Trophoblast cell (in vitro differentiated cells and primary cell): ENCODE measurements around the gene SLX4IP.

Experiments
- DNase-seq, 2 donors: peaks; one replicate each; pipeline ENCODE4 v3.0.0-alpha.2; 2016
- H2AFZ ChIP-seq: 2 replicates; pipeline ENCODE4 v1.6.1; 2013; ENCODE audit warnings: low read length, moderate library complexity, mild to moderate bottlenecking; ENCODE audit not compliant: insufficient read depth, poor library complexity
- H2AK5ac ChIP-seq: 2 replicates; pipeline ENCODE4 v1.6.1; 2013; ENCODE audit warnings: mild to moderate bottlenecking, low read length
- H2BK120ac ChIP-seq: 2 replicates; pipeline ENCODE4 v1.6.1; 2013; ENCODE audit warnings: low read length, mild to moderate bottlenecking, moderate library complexity; ENCODE audit not compliant: insufficient read depth, poor library complexity
- H2BK12ac ChIP-seq: 2 replicates; pipeline ENCODE4 v1.6.1; 2013; ENCODE audit warnings: mild to moderate bottlenecking, low read length, moderate library complexity
- H2BK5ac ChIP-seq: 2 replicates; pipeline ENCODE4 v1.6.1; 2013; ENCODE audit warnings: low read length, low read depth, moderate library complexity, mild to moderate bottlenecking; ENCODE audit not compliant: poor library complexity
- H3K14ac ChIP-seq: 2 replicates; pipeline ENCODE4 v1.6.1; 2013; ENCODE audit warnings: mild to moderate bottlenecking, low read length
- H3K18ac ChIP-seq: 2 replicates; pipeline ENCODE4 v1.6.1; 2013; ENCODE audit warnings: mild to moderate bottlenecking, low read length
- H3K23ac ChIP-seq: 2 replicates; pipeline ENCODE4 v1.6.1; 2013; ENCODE audit warnings: low read length
- H3K27ac ChIP-seq: 2 replicates; pipeline ENCODE4 v1.5.1; 2013; ENCODE audit warnings: low read depth, mild to moderate bottlenecking, inconsistent platforms, low read length, moderate library complexity
- H3K27me3 ChIP-seq: 2 replicates; pipeline ENCODE4 v1.6.1; 2013; ENCODE audit warnings: inconsistent platforms, mild to moderate bottlenecking, low read length, moderate library complexity; ENCODE audit not compliant: insufficient read depth
- H3K36me3 ChIP-seq, 2 experiments: 1 replicate in 1 of 2; 2 replicates in 1 of 2; pipeline ENCODE4 v1.6.1; 2013; ENCODE audit warnings: low read length in 2 of 2, mild to moderate bottlenecking in 2 of 2, moderate library complexity in 1 of 2; ENCODE audit not compliant: insufficient read depth in 2 of 2, control insufficient read depth in 1 of 2
- H3K4ac ChIP-seq: 2 replicates; pipeline ENCODE4 v1.6.1; 2013; ENCODE audit warnings: low read depth, mild to moderate bottlenecking, low read length, moderate library complexity
- H3K4me1 ChIP-seq, 2 experiments: 1 replicate in 1 of 2; 2 replicates in 1 of 2; pipeline ENCODE4 v1.6.1; 2013; ENCODE audit warnings: low read length in 2 of 2, mild to moderate bottlenecking in 2 of 2, moderate library complexity in 1 of 2; ENCODE audit not compliant: insufficient read depth in 2 of 2, control insufficient read depth in 1 of 2
- H3K4me2 ChIP-seq: 2 replicates; pipeline ENCODE4 v1.6.1; 2013; ENCODE audit warnings: inconsistent platforms, mild to moderate bottlenecking, low read length, moderate library complexity
- H3K4me3 ChIP-seq: 2 replicates; pipeline ENCODE4 v1.5.1; 2013; ENCODE audit warnings: mild to moderate bottlenecking, low read depth, low read length, inconsistent platforms
- H3K79me1 ChIP-seq: one replicate; pipeline ENCODE4 v1.6.1; 2013; ENCODE audit warnings: low read length
- H3K79me2 ChIP-seq: 2 replicates; pipeline ENCODE4 v1.6.1; 2013; ENCODE audit warnings: low read length, mild to moderate bottlenecking; ENCODE audit not compliant: control insufficient read depth, insufficient read depth, poor library complexity
- H3K9ac ChIP-seq: 2 replicates; pipeline ENCODE4 v1.6.1; 2013; ENCODE audit warnings: mild to moderate bottlenecking, low read length
- H3K9me3 ChIP-seq: 2 replicates; pipeline ENCODE4 v1.6.1; 2013; ENCODE audit warnings: low read depth, mild to moderate bottlenecking, control low read depth, inconsistent platforms, low read length; ENCODE audit not compliant: insufficient read depth
- H4K12ac ChIP-seq: 2 replicates; pipeline ENCODE4 v1.6.1; 2013; ENCODE audit warnings: low read depth, mild to moderate bottlenecking, low read length, moderate library complexity
- H4K8ac ChIP-seq: 2 replicates; pipeline ENCODE4 v1.6.1; 2013; ENCODE audit warnings: low read depth, mild to moderate bottlenecking, low read length, moderate library complexity
- H4K91ac ChIP-seq: one replicate; pipeline ENCODE4 v1.6.1; 2013; ENCODE audit warnings: low read depth, mild to moderate bottlenecking, low read length, moderate library complexity
- whole genome bisulfite sequencing: extraction: QIAGEN DNeasy Blood & Tissue Kit; methylation state at CpG from one replicate; pipeline ENCODE4 v1.1.7; 2013; ENCODE audit warnings: missing lambda C conversion rate; ENCODE audit not compliant: insufficient read length, insufficient coverage; ENCODE audit errors: extremely low coverage; 5-methylcytosine and 5-hydroxymethylcytosine counted together

SLX4IP gene

GRCh38 chr20:10580700-10581099 lies 145.6 kb downstream of the SLX4IP start:
- H2BK12ac ChIP-seq, result no peak overlapping the region
- no peak overlapping the region for H3K27ac ChIP-seq
- no CpG with 5 or more reads among the region's 2 CpGs for WGBS
- H3K4me3 ChIP-seq, result no peak overlapping the region
- no peaks in the 10 kb centered on the region for H3K9me3 ChIP-seq
- no peaks in the 10 kb centered on the region for H3K36me3 ChIP-seq
- no peak overlapping the region for H2AK5ac ChIP-seq
- DNase-seq, result no peak
- H2BK5ac ChIP-seq, result no peak overlapping the region
- H3K27me3 ChIP-seq, result no peaks in the 10 kb centered on the region
- H4K12ac ChIP-seq, result no peak overlapping the region
- H4K91ac ChIP-seq, result no peak overlapping the region
- H3K4me2 ChIP-seq, result no peak overlapping the region
- no peak overlapping the region for H2BK120ac ChIP-seq
- no peak overlapping the region for H3K18ac ChIP-seq
- peak overlapping the region; percentile 94 for H3K23ac ChIP-seq
- no peak overlapping the region for H3K9ac ChIP-seq
- no peak overlapping the region for H4K8ac ChIP-seq
- no peak overlapping the region for H3K14ac ChIP-seq
- no peaks in the 10 kb centered on the region for H3K79me2 ChIP-seq
- H3K79me1 ChIP-seq, result no peaks in the 10 kb centered on the region
- H3K4me1 ChIP-seq, result no peaks in the 10 kb centered on the region
- H2AFZ ChIP-seq, result no peak overlapping the region
- no peak overlapping the region for H3K4ac ChIP-seq

- Histone ChIP-seq H3K4me3 (no peak overlapping the region), H3K4me1 (no peaks in the 10 kb centered on the region), H2AFZ (no peak overlapping the region), H3K27ac (no peak overlapping the region), H3K79me1 (no peaks in the 10 kb centered on the region), H2AK5ac (no peak overlapping the region), H4K8ac (no peak overlapping the region), H4K12ac (no peak overlapping the region), H3K14ac (no peak overlapping the region), H3K27me3 (no peaks in the 10 kb centered on the region), H3K9ac (no peak overlapping the region), H3K36me3 (no peaks in the 10 kb centered on the region), H3K9me3 (no peaks in the 10 kb centered on the region), H3K79me2 (no peaks in the 10 kb centered on the region), H4K91ac (no peak overlapping the region), H2BK120ac (no peak overlapping the region), H3K23ac (no peak overlapping the region), H3K4me2 (no peak overlapping the region), H2BK12ac (no peak overlapping the region), H2BK5ac (no peak overlapping the region), H3K4ac (no peak overlapping the region), H3K18ac (no peak overlapping the region)
- no peak for DNase-seq
- no CpG with 5 or more reads among the region's 4 CpGs for WGBS
These were observed 146.7 kb downstream of the SLX4IP start for GRCh38 chr20:10581823-10582222.

GRCh38 chr20:10584371-10584770 lies 149.3 kb downstream of the SLX4IP start:
- H3K9ac ChIP-seq, result no peak overlapping the region
- no peak overlapping the region for H2BK12ac ChIP-seq
- H2BK5ac ChIP-seq, result no peak overlapping the region
- H3K4me2 ChIP-seq, result no peak overlapping the region
- H3K4me3 ChIP-seq, result no peak overlapping the region
- H3K4ac ChIP-seq, result no peak overlapping the region
- DNase-seq, result no peak
- no peak overlapping the region for H3K14ac ChIP-seq
- H3K18ac ChIP-seq, result no peak overlapping the region
- no peak overlapping the region for H2BK120ac ChIP-seq
- no peaks in the 10 kb centered on the region for H3K9me3 ChIP-seq
- H4K91ac ChIP-seq, result no peak overlapping the region
- no peaks in the 10 kb centered on the region for H3K79me1 ChIP-seq
- H3K36me3 ChIP-seq, result no peaks in the 10 kb centered on the region
- no peak overlapping the region for H2AK5ac ChIP-seq
- H2AFZ ChIP-seq, result no peak overlapping the region
- no peak overlapping the region for H3K23ac ChIP-seq
- no peak overlapping the region for H4K8ac ChIP-seq
- H3K79me2 ChIP-seq, result no peaks in the 10 kb centered on the region
- no peak overlapping the region for H3K27ac ChIP-seq
- H3K4me1 ChIP-seq, result no peaks in the 10 kb centered on the region
- H3K27me3 ChIP-seq, result no peaks in the 10 kb centered on the region
- no peak overlapping the region for H4K12ac ChIP-seq

GRCh38 chr20:10585308-10585707 lies 150.2 kb downstream of the SLX4IP start:
- Histone ChIP-seq H3K14ac (no peak overlapping the region), H4K8ac (no peak overlapping the region), H4K91ac (no peak overlapping the region), H3K27me3 (no peaks in the 10 kb centered on the region), H3K23ac (no peak overlapping the region), H2BK5ac (no peak overlapping the region), H3K4me1 (no peaks in the 10 kb centered on the region), H3K36me3 (no peaks in the 10 kb centered on the region), H3K9ac (no peak overlapping the region), H3K9me3 (no peaks in the 10 kb centered on the region), H2BK12ac (no peak overlapping the region), H4K12ac (no peak overlapping the region), H3K79me1 (no peaks in the 10 kb centered on the region), H3K4me2 (no peak overlapping the region), H3K4ac (no peak overlapping the region), H3K4me3 (no peak overlapping the region), H3K79me2 (no peaks in the 10 kb centered on the region), H2AFZ (no peak overlapping the region), H2AK5ac (no peak overlapping the region), H3K18ac (no peak overlapping the region), H3K27ac (no peak overlapping the region), H2BK120ac (no peak overlapping the region)
- WGBS, result no CpG with 5 or more reads among the region's 3 CpGs
- DNase-seq, result no peak
